Airway epithelial cell (primary cell): ENCODE results near the gene ZNF570. TPM values are rescaled to one million over a fixed set of nuclear protein-coding genes. Genes with fewer than 3 reads are reported as not detected.

Experiments
- total RNA-seq: library from RNA; depleted of rRNA; stranded (reverse); fragments of >200 nt; gene quantifications from 2 replicates; pipeline ENCODE4 v1.2.3, GENCODE V29; 2015

Gene ZNF570
- total RNA-seq = 2.0 and 4.6 TPM in 2 replicates

DNA sequence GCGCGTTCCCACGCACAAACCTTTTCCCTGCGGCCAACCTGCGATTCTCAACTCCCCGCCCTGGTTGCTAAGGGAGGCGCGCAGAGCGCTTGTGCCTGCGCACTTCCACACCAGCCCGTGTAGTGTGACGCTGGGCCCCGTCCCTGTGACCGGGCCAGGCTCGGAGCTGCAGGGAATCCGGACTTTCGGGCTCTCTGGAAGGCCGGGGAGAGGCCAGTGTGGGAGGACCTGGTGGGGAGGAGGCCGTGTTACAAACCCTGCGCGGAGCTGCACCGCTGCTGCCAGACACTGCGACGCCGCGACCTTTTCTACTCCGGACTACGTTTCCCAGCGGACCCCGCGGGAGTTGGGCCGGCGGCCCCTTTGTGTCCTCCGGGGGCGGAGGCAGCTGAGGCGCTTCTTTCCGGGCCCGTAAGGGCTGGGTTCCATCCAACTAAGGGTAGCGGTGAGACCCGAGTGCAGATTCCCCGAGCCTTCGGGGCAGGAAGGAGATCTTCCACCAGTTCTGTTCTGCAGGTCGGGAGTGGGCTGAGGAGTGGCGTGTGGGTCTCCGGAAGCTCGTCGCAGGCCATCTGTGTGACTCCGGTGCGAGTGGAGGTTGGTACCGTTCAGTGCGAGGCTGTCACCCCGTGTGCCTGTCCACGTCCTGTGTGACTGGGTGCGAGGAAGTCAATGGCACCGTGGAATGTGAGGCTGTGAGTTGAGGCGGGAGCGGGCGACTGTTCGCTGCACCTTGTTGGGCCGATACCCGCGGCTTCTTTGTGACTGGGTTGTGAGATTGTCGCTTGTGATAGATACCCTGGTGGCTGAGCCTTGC, at the start of gene ZNF570:
Gene ZNF570, plus strand, starts transcription at position 396 of the 817 bp plus-strand sequence. CDS start 999 bp downstream, outside the sequence.

DNA sequence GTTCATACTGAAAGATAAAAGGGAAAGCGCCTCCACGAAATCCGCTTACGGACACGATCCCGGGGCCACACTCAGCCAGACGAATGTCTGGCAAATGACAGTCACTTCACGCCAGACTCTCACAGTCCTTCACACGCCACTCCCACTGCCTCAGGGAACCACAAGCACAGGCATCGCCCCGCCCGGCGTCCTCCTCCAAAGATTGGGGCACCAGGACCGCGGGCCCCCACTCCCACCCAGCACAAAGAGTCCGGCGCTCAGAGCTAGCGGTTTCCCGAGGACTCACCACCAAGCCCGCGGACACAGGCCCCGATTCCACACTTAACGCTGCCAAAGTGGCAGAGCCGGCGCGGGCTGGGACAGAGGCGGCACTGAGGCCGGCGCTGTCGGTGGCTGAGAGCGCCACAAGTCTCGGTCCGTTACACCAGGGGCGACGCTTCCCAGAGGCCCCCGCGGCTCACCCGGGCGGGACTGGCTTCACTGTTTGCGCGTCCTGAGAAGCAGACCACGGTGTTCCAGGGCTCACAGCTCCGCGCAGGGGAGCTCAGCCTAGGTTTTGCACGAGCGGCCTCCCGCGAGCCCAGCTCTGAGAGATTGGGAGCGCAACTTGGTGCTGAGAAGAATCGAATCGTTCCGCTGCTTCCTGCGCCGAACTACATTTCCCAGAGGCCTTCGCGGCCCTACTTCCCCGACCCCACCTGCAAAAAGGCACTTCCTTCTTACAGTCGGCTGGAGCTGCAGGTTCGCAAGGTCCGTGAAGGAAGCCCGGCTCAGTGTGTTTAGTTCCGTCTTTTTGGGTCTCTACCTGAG, 2.2 kb upstream of the ZNF570 start, which contains the start of gene ZNF569:
Gene ZNF569, minus strand, starts transcription at position 647 of the 810 bp plus-strand sequence. CDS start 22,523 bp downstream, outside the sequence.

DNA sequence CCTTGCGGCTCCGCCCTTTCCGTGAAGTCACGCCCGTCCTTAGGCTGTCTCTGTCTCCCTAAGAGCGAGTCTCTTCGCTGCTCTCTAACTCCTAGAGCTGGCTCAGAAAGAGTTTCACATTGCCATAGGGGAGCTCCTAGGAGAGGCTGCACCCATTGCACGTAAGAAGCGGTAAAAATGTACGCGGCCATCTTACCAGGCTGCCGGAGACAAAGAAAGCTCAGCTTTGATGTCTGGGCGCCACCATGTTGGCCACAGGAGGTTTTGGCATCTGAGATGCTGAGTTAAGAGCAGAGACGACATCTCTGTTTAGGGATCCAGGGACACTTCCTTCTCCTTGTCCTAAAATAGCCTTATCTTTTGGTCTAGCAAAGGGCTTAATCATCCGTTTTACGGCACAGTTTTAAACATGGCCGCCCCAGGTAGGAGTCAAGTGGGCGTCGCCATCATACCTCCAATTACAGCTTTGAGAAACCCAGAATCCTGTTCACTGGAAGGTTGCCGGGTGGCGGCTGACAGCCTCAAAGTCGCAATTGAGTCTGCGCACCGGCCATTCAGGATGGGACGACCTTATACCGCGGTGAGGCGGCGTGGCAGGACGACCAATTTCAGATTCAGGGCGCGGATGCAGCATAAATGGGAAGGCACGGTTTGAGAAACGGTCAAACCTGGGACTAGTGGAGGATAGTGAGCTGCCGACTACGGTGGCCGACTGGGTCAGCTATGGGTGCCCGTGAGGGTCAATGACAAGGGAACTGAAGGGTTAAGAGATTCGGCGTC, 37.4 kb downstream of the ZNF570 start, which contains the start of gene ZNF793:
Gene ZNF793, plus strand, starts transcription at position 553 of the 780 bp plus-strand sequence. CDS start 16,501 bp downstream, outside the sequence.

Other genes with a start within 250 kb of the ZNF570 start
- gene ZNF527, start 98.3 kb upstream of the ZNF570 start, total RNA-seq = 1.7 and 3.0 TPM in 2 replicates
- gene ZNF569, start 1.9 kb upstream of the ZNF570 start, total RNA-seq = 1.3 and 2.4 TPM in 2 replicates
- 1.6 and 3.0 TPM in 2 replicates for gene ZNF793, start 37.6 kb downstream of the ZNF570 start, total RNA-seq
- 0.84 and 1.6 TPM in 2 replicates for gene ZNF571, start 125.4 kb downstream of the ZNF570 start, total RNA-seq
- 0.19 and 0.35 TPM in 2 replicates for gene ZNF540, start 125.5 kb downstream of the ZNF570 start, total RNA-seq
- gene ZFP30, start 186.1 kb downstream of the ZNF570 start, total RNA-seq = 6.6 and 9.0 TPM in 2 replicates